HG03521 (cell line): ENCODE data around the gene B4GALT2.

Experiments used
- ATAC-seq: cut with Tn5 transposase; IDR thresholded peaks from one replicate; pipeline ENCODE4 v1.9.1; 2021; ENCODE audit warnings: mild to moderate bottlenecking, moderate library complexity; ENCODE audit not compliant: unreplicated experiment

The B4GALT2 gene

GRCh38 chr1:43969416-43969745, 9.6 kb upstream of the B4GALT2 start:
- ATAC-seq: no peak

DNA sequence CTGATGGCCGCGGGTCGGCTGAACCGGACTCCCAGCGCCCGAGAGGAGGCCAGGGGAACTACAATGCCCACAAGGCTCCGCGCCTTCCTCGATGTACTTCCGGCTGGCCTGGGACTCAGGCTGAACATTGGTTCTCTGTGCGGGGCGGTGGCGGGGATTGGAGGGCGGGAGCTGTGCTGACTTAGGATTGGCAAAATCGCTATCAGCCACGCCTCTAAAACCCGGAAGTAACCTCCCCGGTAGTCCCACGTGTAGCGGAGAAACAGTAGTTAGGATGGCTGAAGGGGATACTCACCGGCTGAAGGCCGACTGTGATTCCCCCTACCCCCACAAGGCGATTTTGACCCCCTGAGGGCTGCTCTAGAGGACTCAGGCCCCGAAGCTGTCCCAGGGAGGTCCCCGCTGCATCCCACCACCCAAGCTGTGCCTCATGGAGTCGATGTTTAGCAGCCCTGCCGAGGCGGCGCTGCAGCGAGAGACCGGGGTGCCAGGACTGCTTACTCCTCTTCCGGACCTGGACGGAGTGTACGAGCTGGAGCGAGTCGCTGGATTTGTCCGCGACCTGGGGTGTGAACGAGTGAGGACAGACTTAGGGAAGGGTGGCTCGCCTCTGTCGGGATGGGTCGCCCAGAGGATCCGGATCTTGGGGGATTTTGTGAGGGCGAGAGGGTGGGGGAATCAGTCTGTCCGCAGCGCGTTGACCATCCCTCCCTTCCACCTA, 9.1 kb upstream of the B4GALT2 start, which contains the start of gene DPH2:
Gene DPH2, plus strand, starts transcription at position 265 of the 721 bp plus-strand sequence. Its CDS starts 166 bp downstream, at position 431.
- ATAC-seq: peak; percentile 84

GRCh38 chr1:43970502-43970901, 8.5 kb upstream of the B4GALT2 start:
- ATAC-seq: no peak

GRCh38 chr1:43970911-43971310, 8.1 kb upstream of the B4GALT2 start:
- no peak for ATAC-seq

- no peak for ATAC-seq
These were observed 7.6 kb upstream of the B4GALT2 start for GRCh38 chr1:43971336-43971980.

DNA sequence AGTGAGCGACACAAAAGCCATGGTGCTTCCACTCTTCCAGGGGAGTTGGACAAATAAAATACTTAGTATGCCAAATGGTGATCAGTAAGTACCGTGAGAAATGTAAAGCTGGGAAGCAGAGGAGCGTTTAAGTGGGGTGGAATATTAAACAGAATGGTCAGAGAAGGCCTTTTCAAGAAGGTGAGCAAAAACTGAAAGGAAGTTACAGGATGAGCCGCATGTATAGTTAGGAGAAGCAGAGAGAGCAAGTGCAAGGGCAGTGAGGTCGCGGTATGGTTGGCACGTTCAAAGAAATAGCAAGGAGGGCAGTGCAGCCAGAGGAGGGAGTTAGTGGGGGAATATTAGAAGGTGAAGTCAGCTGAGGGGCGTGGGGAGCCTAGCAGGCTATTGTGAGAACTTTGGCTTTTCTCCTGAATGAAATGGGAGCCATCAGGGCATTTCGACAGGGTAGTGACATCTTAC, 5.0 kb upstream of the B4GALT2 start:
- ATAC-seq: no peak

DNA sequence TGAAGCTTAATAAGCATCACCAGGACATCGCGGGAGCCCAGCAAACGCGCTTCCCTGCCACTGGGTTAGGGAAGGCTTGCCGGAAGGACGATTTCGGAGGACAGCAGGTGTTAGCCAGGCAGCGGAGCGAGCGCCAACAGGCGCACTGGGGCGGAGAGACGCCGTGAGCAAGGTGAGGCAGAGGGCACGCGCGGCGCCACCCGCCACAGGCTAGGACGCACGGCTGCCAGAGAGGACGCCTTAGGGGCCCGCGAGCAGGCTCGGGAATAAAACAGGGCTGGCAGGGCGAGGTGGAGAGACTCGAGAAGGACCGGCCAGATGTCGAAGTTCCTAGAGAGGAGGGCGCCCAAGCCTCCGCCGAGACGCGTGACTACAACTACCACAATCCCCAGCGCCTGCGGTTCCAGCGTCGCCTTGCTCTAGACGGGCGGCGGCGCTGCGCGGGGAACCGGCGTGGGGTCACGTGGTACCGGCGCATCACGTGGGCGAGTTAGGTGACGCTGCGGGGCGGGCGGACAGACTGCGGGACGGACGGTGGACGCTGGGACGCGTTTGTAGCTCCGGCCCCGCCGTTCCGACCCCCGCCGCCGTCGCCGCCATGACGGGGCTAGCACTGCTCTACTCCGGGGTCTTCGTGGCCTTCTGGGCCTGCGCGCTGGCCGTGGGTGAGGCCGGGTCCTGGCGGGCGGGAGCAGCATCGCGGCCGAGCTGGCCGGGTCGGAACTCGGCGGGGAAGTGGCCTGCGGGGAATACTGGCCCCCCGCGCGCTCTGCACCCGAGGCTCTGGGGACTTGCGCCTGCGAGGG, 4.4 kb upstream of the B4GALT2 start, which contains the start of gene ATP6V0B:
Gene ATP6V0B, plus strand, starts transcription at position 518 of the 806 bp plus-strand sequence. Its CDS starts 81 bp downstream, at position 599.
- ATAC-seq: peak; percentile 53

DNA sequence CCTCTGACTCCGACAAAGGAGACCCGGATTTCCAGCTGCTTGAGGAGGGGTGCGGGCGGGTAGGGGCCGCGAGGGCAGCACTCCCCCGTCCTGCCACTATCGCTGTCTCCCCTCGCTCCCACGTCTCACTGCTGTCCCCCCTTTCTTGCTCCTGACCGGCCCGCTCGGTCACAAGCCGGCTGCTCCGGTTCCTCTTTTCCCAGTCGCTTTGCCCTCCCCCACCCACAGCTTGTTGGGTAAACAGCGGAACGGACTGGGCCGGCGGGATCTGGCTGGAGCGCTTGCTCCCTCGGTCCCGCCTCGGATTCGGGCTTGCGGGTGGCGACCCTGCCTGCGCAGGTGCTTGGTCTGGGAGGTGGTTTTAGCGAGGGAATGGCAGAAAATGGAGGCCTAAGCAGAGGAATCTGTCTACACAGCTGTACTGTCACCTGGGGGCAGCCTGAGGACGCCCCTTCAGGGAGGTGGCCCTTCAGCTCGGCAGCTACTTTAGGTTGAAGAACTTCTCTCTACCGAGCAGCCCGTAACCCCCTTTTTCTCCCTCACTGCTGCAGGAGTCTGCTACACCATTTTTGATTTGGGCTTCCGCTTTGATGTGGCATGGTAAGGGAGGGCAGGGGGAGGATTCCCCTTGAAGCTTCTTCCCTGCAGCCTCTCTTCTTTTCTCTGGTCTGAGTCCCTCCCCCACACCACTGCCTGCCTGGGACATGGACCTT, 3.6 kb upstream of the B4GALT2 start:
- ATAC-seq: peak; percentile 8

- ATAC-seq: no peak
These were observed 3.0 kb upstream of the B4GALT2 start for GRCh38 chr1:43976045-43976444.

GRCh38 chr1:43976890-43977289, 2.1 kb upstream of the B4GALT2 start:
- ATAC-seq: no peak

DNA sequence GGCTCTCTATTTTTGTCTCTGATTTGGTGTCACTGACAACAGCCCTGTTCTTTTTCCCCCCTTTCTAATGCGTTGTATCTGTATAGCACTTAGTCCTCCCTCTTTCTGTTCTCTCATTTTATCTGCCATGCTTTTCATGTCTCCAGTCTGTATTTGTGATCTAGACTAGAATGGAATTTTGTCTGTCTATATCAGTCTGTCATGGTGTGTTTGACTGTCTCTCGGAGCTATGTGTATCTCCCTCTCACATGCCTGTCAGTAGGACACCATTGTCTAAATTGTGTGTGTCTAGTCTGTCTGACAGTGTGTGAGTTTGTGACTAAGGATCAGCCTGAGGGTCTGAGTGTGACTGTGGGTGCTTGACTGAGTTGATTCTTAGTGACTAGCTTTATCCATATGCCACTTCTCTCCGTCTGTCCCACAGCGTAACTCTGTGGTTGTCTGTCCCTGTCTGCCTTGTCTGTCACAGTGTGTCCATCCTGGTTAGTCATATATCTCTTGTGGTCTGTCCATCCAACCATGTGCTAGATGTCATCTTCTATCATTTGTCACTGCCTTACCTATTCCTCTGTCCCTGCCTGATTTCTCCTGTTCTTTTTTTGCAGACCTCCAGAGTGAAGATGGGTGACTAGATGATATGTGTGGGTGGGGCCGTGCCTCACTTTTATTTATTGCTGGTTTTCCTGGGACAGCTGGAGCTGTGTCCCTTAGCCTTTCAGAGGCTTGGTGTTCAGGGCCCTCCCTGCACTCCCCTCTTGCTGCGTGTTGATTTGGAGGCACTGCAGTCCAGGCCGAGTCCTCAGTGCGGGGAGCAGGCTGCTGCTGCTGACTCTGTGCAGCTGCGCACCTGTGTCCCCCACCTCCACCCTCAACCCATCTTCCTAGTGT, 1.4 kb upstream of the B4GALT2 start:
- ATAC-seq: no peak

DNA sequence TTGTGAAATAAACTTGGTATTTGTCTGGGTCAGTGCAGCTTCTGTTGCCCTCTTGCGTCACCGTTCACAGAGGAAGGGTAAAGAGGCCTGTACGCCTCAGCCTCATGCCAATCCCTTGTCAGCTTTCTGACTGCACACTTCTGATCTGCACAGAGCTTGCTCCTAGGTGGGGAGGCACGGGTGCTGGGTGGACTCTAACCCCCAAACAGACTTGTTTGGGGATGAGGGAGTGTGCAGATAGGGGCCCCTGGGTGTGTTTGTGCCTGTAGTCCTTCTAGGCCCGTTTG, 803 bp upstream of the B4GALT2 start:
- no peak for ATAC-seq

GRCh38 chr1:43979261-43979527, 184 bp downstream of the B4GALT2 start:
- ATAC-seq: no peak

DNA sequence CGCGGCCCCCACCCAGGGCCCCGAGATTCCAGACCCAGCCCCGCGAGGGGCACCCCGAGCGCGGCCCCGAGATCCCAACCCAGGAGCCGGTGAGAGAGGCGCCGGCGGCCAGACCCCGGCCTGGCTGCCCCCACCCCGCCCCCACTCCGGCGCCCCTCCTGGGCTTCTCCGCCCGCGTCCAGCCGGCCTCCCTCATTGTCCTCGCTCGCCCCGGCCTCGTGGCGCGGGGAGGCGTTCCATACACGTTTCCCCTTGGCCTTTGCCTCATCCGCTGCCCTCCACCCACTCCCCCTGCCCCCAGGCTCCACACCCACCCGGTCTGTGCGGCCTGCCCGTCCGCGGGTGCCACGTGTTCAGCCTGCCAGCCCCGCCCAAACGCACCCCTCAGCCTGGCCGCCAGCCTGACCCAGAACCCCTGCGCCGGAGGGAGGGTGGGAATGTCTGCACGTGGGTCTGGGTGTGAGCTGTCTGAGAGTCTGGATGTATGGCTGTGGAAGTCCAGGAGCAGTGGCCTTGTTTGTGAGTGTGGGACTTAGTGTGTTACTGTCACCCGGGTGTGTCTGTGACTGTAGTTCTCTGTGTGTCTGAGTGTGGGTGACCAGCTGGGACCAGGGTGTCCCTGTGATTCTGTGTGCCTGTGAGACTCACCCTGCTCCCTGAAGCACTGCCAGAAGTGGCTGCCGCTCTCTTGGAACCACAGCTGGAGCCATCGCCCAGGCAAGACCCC, 681 bp downstream of the B4GALT2 start:
- no peak for ATAC-seq

GRCh38 chr1:43980255-43981134, 1.5 kb downstream of the B4GALT2 start:
- no peak for ATAC-seq

DNA sequence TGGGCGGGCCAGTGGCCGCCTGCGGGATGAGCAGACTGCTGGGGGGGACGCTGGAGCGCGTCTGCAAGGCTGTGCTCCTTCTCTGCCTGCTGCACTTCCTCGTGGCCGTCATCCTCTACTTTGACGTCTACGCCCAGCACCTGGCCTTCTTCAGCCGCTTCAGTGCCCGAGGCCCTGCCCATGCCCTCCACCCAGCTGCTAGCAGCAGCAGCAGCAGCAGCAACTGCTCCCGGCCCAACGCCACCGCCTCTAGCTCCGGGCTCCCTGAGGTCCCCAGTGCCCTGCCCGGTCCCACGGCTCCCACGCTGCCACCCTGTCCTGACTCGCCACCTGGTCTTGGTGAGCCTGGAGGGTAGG, 2.1 kb downstream of the B4GALT2 start:
- ATAC-seq: no peak

DNA sequence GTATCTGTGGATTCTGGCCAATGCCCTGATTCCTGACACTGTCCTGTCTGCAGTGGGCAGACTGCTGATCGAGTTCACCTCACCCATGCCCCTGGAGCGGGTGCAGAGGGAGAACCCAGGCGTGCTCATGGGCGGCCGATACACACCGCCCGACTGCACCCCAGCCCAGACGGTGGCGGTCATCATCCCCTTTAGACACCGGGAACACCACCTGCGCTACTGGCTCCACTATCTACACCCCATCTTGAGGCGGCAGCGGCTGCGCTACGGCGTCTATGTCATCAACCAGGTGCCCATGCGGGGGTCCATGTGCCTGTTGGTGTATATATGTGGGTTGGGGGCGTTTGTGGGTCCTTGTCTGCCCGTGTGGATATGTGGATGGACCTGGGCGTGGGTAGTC, 2.6 kb downstream of the B4GALT2 start:
- ATAC-seq: no peak

GRCh38 chr1:43982241-43982640, 3.2 kb downstream of the B4GALT2 start:
- no peak for ATAC-seq

- no peak for ATAC-seq
These were observed 3.8 kb downstream of the B4GALT2 start for GRCh38 chr1:43982808-43983207.
